GM08714 (cell line): Measurements from ENCODE around the gene P2RX6.

Experiments used
- H3K4me3 ChIP-seq: fragments of 200-500 bp; sonication (Bioruptor generic); 2 replicates; pipeline ENCODE4 v1.5.1; 2014; ENCODE audit warnings: mild to moderate bottlenecking, low read length, inconsistent platforms
- ZNF274 ChIP-seq: IDR thresholded peaks from 2 replicates; pipeline ENCODE4 v1.6.1; 2012; ENCODE audit warnings: mild to moderate bottlenecking, low read depth, low read length

The P2RX6 gene

DNA sequence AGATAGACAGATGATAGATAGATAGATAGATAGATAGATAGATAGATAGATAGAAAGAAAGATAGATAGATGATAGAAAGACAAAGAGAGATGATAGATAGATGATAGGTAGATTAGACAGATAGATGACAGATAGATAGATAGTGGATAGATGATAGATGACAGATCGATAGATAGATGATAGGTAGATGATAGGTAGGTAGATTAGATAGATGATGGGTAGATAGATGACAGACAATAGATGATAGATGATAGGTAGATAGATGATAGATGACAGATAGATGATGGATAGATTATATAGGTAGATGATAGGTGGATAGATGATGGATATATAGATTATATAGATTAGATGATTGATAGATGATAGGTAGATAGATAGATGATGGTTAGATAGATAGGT is 28.6 kb upstream of the P2RX6 start:
- no peak overlapping the region for H3K4me3 ChIP-seq
- no peak for TF ChIP-seq ZNF274

DNA sequence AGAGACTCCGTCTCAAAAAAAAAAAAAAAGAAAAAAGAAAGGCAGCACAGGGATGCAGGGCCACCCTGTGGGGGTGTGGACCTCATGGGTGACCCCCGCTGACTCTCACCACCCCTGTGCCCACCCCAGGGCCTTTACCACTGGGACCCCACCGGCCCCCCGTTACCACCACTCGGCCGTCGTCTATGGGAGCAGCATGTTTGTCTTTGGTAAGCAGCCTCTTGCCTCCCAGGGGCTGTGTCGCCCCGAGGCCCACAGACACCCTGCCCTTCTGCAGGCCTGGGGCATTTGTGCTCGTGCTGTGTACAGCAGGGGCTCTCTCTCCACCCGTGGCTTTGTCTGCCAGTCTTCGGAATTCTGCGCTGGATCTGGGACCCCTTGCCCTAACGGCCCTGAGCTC is 27.6 kb upstream of the P2RX6 start:
- no peak overlapping the region for H3K4me3 ChIP-seq
- no peak for TF ChIP-seq ZNF274

DNA sequence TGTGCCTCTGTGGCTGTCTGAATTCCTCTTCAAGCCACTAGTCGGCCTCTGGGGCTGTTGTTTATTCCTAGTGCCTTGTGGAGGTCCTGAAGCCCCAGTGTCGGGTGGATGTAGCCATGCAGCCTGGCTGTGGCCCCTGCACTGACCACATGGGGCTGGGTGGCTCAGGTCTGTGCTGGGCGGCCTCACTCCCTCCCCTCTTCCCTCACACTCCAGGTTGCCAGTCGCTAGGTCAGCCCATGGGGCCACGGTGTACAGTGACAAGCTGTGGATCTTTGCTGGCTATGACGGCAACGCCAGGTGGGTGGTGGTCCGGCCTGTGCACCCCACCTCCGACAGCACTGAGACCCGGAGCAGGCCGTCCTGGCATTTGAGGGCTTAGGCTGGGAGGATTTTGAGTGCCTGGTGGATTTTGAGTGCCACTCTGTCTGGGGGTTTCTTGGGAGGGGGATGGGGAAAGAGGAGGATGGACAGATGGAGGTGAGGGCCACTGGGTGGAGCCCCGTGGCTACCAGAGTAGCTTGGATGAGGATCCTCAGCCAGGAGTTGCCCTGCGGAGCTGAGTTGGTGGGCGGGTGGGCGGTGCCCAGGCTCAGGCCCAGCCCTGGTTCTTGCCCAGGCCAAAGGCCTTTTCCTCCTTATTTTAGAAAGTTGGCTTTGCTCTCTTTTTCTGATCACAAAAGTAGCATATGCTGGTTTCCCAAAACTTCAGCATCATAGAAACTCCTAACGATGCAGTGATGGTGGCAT is 26.2 kb upstream of the P2RX6 start:
- no peak for TF ChIP-seq ZNF274
- H3K4me3 ChIP-seq = no peak overlapping the region

DNA sequence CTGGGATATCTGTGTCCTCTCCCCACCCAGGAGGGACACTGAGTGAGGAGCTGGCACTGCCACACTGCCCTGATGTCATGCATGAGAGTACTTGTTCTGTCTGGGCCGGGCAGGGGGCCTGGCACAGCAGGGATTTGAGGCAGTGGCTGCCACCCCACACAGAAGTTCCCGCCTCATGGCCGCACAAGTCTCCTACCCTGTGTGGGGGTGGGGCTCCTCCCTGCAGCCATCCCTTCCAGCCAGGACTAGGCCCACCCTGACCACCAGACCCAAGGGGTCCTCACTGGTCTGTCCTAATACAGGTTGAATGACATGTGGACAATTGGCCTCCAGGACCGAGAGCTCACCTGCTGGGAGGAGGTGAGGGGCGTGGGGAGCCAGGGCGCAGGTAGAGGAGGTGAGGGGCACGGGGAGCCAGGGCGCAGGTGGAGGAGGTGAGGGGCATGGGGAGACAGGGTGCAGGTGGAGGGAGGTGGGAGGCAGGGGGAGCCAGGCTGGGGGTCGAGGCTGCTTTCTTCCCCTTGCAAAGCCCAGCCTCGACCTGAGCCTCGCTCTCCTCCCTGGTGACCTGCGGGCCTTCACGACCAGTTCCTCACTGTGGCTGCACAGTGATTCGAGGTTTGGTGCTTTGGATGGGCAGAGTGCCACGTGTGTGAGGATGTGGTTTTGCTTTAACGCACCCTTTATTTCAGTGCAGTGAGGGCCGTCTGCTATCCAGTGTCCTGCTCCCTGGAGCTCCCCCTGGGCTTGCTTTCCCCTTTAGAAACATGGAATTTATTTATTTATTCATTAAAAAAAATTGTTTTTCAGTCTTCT is 25.4 kb upstream of the P2RX6 start:
- no peak for TF ChIP-seq ZNF274
- H3K4me3 ChIP-seq = no peak overlapping the region

GRCh38 chr22:20990184-20991180 is 24.5 kb upstream of the P2RX6 start:
- no peak for TF ChIP-seq ZNF274
- H3K4me3 ChIP-seq = no peak overlapping the region

- TF ChIP-seq ZNF274 = no peak
- H3K4me3 ChIP-seq = no peak overlapping the region
Observed at GRCh38 chr22:20991252-20992055, 23.5 kb upstream of the P2RX6 start.

GRCh38 chr22:20992056-20992442 is 22.9 kb upstream of the P2RX6 start:
- H3K4me3 ChIP-seq = no peak overlapping the region
- no peak for TF ChIP-seq ZNF274

- TF ChIP-seq ZNF274 = no peak
- H3K4me3 ChIP-seq = no peak overlapping the region
Observed at GRCh38 chr22:20992456-20993303, 22.3 kb upstream of the P2RX6 start.

DNA sequence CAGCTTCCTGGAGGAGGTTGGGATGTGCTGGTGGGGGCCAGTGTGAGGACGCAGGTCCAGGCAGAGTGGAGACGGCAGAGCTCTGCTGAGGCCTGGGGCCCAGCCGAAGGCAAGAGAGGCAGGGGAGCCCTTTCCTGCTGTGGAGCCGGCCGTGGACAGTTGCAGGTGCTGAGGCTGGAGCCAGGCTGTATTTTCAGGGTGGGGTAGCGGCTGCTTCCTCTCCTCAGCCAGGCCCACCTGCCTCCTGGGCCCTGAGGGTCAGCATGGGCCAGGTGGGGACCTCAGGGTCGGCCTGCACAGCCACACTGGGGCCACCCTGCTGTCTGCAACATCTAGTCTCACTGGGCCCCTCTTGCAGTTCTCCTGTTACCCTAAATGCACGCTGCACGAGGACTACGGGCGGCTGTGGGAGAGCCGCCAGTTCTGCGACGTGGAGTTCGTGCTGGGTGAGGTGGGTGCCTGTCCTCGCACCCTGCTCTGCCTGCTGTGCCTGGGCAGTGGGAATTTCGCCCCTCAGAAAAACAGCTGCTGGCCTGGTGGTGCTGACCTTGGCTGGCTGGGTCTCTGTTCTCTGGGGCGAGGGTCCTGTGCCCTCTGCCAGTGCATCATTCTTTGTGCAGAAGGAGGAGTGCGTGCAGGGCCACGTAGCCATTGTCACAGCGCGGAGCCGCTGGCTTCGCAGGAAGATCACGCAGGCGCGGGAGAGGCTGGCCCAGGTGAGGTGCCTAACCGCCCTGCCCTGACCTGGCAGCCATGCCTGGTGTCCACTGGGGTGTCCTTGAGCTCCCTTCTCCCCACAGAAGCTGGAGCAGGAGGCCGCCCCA is 21.4 kb upstream of the P2RX6 start:
- TF ChIP-seq ZNF274 = no peak
- no peak overlapping the region for H3K4me3 ChIP-seq

- no peak for TF ChIP-seq ZNF274
Observed at GRCh38 chr22:20994128-20994901, 20.6 kb upstream of the P2RX6 start.

GRCh38 chr22:20994902-20995241 is 20.1 kb upstream of the P2RX6 start:
- no peak overlapping the region for H3K4me3 ChIP-seq
- no peak for TF ChIP-seq ZNF274

More at GRCh38 chr22:20994128-20994901, 20.6 kb upstream of the P2RX6 start:
- no peak overlapping the region for H3K4me3 ChIP-seq
